H1 (cell line): ENCODE data around the gene C5orf15.

Experiments
- ATF3 ChIP-seq: IDR thresholded peaks from 2 replicates; pipeline ENCODE4 v1.6.1; 2011; ENCODE audit warnings: low read depth, mild to moderate bottlenecking, low read length; ENCODE audit not compliant: insufficient read depth
- BRCA1 ChIP-seq: IDR thresholded peaks from 2 replicates; pipeline ENCODE4 v1.6.1; 2012; ENCODE audit warnings: low read depth, low read length, improper control_type of control experiment
- CEBPB ChIP-seq: IDR thresholded peaks from 2 replicates; pipeline ENCODE4 v1.6.1; 2012; ENCODE audit warnings: low read depth, low read length
- CREB1 ChIP-seq: IDR thresholded peaks from 2 replicates; pipeline ENCODE4 v1.6.1; 2012; ENCODE audit warnings: inconsistent platforms
- CTCF ChIP-seq, 3 experiments: IDR thresholded peaks; 1 replicate in 2 of 3; 2 replicates in 1 of 3; pipeline versions ENCODE4 v1.5.1 to v1.6.1; 2011; ENCODE audit warnings: low read length in 3 of 3, mild to moderate bottlenecking in 3 of 3, inconsistent platforms in 2 of 3, low read depth in 1 of 3, moderate library complexity in 1 of 3; ENCODE audit not compliant: insufficient read depth in 1 of 3; ENCODE audit errors: control extremely low read depth in 1 of 3
- EP300 ChIP-seq, 2 experiments: IDR thresholded peaks; 1 replicate in 1 of 2; 2 replicates in 1 of 2; pipeline ENCODE4 v1.6.1; 2011 to 2012; ENCODE audit warnings: low read depth in 2 of 2, low read length in 2 of 2, mild to moderate bottlenecking in 2 of 2, borderline replicate concordance in 1 of 2, inconsistent platforms in 1 of 2, moderate library complexity in 1 of 2
- FOSL1 ChIP-seq: IDR thresholded peaks from 2 replicates; pipeline ENCODE4 v1.6.1; 2011; ENCODE audit warnings: mild to moderate bottlenecking, low read depth, low read length, moderate library complexity; ENCODE audit not compliant: insufficient read depth
- MAX ChIP-seq: IDR thresholded peaks from 2 replicates; pipeline ENCODE4 v1.6.1; 2012; ENCODE audit warnings: inconsistent platforms
- POLR2AphosphoS5 ChIP-seq: IDR thresholded peaks from 2 replicates; pipeline ENCODE4 v1.6.1; 2011; ENCODE audit warnings: low read depth, low read length
- SP1 ChIP-seq: IDR thresholded peaks from 2 replicates; pipeline ENCODE4 v1.6.1; 2011; ENCODE audit warnings: low read depth, low read length
- YY1 ChIP-seq: IDR thresholded peaks from 2 replicates; pipeline ENCODE4 v1.6.1; 2011; ENCODE audit warnings: low read depth, mild to moderate bottlenecking, low read length

- TF ChIP-seq CTCF (IDR thresholded peaks at IDR 0.05; ENCODE audit: control extremely low read depth in 1 of 3, insufficient read depth in 1 of 3, low read depth in 1 of 3, low read length in 3 of 3) (no peak), CREB1 (no peak), CEBPB (no peak), YY1 (no peak), SP1 (no peak), BRCA1 (no peak), POLR2AphosphoS5 (no peak), ATF3 (no peak), FOSL1 (no peak), MAX (no peak), EP300 (IDR thresholded peaks at IDR 0.05; ENCODE audit: borderline replicate concordance in 1 of 2, low read depth in 2 of 2, low read length in 2 of 2) (no peak)
Measured at GRCh38 chr5:133998042-133998441, 29.6 kb upstream of the C5orf15 start.
